Ovary (tissue), 3 donors: ENCODE results near the gene CCL22.

Experiments used
- POLR2A ChIP-seq: fragments of 450-650 bp; IDR thresholded peaks from one replicate; pipeline ENCODE4 v1.6.1; 2017; ENCODE audit warnings: antibody characterized with exemption, mild to moderate bottlenecking, moderate library complexity
- TF ChIP-seq, protein P1 (sequence below), 3 donors: fragments of 450-650 bp in 2 of 3; fragments of 200-600 bp in 1 of 3; IDR thresholded peaks; one replicate each; pipeline versions ENCODE4 v1.5.1 to v1.8.0; 2016 to 2022; ENCODE audit warnings: antibody characterized with exemption in 3 of 3, mild to moderate bottlenecking in 1 of 3
- donor health status: DM: no; HTN: no; CAD: no.

DNA sequence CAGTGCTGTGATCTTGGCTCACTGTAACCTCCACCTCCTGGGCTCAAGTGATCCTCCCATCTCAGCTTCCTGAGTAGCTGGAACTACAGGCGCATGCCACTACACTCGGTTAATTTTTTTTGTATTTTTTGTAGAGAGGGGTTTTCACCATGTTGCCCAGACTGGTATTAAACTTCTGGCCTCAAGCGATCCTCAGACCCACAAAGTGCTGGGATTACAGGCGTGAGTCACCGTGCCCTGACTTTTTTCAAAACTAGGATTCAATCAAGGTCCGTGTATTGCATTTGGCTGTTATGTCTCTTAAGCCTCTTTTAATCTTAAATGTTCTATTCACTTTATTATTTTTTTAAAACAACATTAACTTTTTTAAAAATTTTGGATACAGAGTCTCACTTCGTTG lies 4.3 kb upstream of the CCL22 start:
- TF ChIP-seq POLR2A, result no peak
- TF ChIP-seq, protein P1, sequence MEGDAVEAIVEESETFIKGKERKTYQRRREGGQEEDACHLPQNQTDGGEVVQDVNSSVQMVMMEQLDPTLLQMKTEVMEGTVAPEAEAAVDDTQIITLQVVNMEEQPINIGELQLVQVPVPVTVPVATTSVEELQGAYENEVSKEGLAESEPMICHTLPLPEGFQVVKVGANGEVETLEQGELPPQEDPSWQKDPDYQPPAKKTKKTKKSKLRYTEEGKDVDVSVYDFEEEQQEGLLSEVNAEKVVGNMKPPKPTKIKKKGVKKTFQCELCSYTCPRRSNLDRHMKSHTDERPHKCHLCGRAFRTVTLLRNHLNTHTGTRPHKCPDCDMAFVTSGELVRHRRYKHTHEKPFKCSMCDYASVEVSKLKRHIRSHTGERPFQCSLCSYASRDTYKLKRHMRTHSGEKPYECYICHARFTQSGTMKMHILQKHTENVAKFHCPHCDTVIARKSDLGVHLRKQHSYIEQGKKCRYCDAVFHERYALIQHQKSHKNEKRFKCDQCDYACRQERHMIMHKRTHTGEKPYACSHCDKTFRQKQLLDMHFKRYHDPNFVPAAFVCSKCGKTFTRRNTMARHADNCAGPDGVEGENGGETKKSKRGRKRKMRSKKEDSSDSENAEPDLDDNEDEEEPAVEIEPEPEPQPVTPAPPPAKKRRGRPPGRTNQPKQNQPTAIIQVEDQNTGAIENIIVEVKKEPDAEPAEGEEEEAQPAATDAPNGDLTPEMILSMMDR (IDR thresholded peaks at IDR 0.05), result no peak
